ENCODE data around the gene EIF4G1. TPM values are rescaled to one million over a fixed set of nuclear protein-coding genes. Genes with fewer than 3 reads are reported as not detected.
"Not testable (repeated sequence)": the region's sequence is repeated elsewhere in the genome, so short reads cannot be mapped to it uniquely, and the experiment has no call there.

The EIF4G1 gene
- total RNA-seq, 1 donor: 288 TPM

GRCh38 chr3:184337399-184337714, 23.0 kb downstream of the EIF4G1 start, which contains the start of gene FAM131A:
TSS of gene FAM131A (plus strand) at chr3:184337600. CDS start at chr3:184337631, 31 bp downstream.
- peak within 1 kb of the TSS; percentile 75 for H3K4me3 ChIP-seq (ENCODE audit: low read depth, low read length)
- no peak for DNase-seq (ENCODE audit: low read depth)
- TF ChIP-seq, protein P1, sequence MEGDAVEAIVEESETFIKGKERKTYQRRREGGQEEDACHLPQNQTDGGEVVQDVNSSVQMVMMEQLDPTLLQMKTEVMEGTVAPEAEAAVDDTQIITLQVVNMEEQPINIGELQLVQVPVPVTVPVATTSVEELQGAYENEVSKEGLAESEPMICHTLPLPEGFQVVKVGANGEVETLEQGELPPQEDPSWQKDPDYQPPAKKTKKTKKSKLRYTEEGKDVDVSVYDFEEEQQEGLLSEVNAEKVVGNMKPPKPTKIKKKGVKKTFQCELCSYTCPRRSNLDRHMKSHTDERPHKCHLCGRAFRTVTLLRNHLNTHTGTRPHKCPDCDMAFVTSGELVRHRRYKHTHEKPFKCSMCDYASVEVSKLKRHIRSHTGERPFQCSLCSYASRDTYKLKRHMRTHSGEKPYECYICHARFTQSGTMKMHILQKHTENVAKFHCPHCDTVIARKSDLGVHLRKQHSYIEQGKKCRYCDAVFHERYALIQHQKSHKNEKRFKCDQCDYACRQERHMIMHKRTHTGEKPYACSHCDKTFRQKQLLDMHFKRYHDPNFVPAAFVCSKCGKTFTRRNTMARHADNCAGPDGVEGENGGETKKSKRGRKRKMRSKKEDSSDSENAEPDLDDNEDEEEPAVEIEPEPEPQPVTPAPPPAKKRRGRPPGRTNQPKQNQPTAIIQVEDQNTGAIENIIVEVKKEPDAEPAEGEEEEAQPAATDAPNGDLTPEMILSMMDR (IDR thresholded peaks at IDR 0.05; ENCODE audit: insufficient read depth, low read depth, low read length): no peak

DNA sequence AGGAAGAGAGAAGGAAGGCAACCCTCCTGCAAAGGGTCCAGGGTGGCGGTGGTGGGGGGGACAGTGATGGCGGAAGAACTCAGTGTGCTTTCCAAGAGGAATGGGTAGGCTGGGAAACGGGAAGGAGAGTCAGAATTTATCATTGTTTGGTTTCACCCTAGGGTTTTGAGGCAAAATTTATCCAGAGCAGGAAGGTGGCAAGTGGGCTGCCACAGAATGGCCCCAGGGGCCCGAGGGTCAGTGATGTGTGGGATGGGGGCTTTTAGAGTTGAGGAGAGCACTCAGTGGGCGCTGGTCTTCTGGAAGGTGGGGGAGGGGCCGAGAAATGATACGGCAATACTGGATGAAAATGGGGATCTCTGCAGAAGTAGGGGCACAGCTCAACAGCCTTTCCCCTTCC, 23.6 kb downstream of the EIF4G1 start:
- no peak for DNase-seq (ENCODE audit: low read depth)
- TF ChIP-seq, protein P1 (IDR thresholded peaks at IDR 0.05; ENCODE audit: insufficient read depth, low read depth, low read length): no peak
- no peak overlapping the region for H3K4me3 ChIP-seq (ENCODE audit: low read depth, low read length)

DNA sequence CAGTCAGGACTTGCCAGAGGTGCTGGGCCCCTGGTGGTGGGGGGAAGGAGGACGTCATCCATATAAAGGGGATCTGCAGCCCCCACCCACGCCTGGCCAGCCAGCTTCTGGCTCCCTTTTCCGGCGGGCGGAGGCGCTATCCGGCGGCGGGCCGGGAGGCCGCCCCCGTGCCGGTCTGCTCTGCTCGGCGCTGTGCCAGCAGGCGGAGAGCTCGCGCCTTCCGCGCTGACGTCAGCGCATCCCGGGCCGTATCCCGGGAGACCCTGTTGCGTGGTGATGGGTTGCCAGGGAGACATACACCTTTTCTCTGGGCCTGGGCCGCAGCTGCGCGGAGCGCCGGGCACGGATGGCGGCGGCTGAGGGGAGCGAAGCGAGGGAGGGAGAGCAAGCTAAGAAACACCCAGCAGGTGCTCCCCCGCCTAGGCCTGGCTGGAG, 24.1 kb downstream of the EIF4G1 start:
- DNase-seq (ENCODE audit: low read depth): peak; percentile 70
- TF ChIP-seq, protein P1 (IDR thresholded peaks at IDR 0.05; ENCODE audit: insufficient read depth, low read depth, low read length): peak; percentile 16
- peak overlapping the region; percentile 15 for H3K4me3 ChIP-seq (ENCODE audit: low read depth, low read length)

- TF ChIP-seq, protein P1 (IDR thresholded peaks at IDR 0.05; ENCODE audit: insufficient read depth, low read depth, low read length): no peak
- peak overlapping the region; percentile 15 for H3K4me3 ChIP-seq (ENCODE audit: low read depth, low read length)
- DNase-seq (ENCODE audit: low read depth): no peak
Observed at GRCh38 chr3:184339001-184339400, 24.6 kb downstream of the EIF4G1 start.

DNA sequence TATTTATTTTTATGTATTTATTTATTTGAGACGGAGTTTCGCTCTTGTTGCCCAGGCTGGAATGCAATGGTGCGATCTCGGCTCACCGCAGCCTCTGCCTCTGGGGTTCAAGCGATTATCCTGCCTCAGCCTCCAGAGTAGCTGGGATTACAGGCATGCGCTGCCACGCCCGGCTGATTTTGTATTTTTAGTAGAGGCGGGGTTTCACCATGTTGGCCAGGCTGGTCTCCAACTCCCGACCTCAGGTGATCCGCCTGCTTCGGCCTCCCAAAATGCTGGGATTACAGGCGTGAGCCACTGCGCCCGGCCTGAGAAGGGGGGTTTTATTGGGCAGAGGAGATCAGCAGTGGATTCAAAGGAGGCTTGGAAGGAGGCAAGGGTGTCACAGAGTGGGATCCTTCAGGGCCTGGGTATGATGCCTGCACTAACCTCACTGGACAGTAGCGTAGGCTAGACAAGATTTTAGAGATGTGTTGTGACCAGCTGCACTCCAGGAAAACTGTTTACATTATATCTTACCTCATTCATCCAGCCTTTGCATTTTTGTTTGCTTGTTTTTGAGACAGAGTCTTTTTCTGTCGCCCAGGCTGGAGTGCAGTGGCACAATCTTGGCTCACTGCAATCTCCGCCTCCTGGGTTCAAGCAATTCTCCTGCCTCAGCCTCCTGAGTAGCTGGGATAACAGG, 25.2 kb downstream of the EIF4G1 start:
- not testable (repeated sequence) for H3K4me3 ChIP-seq (ENCODE audit: low read depth, low read length)
- DNase-seq (ENCODE audit: low read depth): peak; percentile 54

- DNase-seq (ENCODE audit: low read depth): no peak
- TF ChIP-seq, protein P1 (IDR thresholded peaks at IDR 0.05; ENCODE audit: insufficient read depth, low read depth, low read length): no peak
- no peak overlapping the region for H3K4me3 ChIP-seq (ENCODE audit: low read depth, low read length)
Observed at GRCh38 chr3:184341925-184342324, 27.5 kb downstream of the EIF4G1 start.

DNA sequence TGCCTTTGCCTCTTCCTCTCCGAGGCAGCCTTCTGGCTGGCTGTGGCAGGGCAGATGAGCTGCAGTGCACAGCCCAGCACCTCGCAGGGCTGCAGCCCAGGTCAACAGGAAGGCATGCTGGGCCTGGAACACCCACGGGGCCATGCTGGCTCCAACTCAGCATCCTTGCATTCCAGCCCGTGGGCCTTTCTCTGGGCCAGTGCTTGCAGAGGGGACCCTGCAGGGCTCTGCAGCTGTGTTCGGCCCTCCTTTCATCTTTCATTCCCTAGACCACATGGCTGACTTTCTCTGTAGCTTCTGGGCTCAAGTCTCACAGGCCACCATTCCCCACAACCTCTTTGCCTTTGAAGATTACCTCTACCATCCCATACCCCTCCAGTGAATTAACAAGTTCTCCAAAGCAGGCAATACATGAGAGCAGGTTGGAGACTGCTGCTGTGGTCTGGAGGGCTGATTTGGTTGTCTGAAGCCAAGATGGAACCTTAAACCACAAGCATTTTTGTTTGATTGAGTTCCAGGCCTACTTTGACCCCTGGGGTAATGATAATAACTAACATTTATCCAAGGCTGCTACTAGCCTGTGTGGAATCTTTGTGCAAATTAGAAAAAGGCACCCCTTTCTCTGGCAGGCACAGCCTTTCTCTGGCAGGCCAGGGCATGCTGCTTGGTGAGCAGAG, 28.9 kb downstream of the EIF4G1 start:
- no peak for DNase-seq (ENCODE audit: low read depth)
- TF ChIP-seq, protein P1 (IDR thresholded peaks at IDR 0.05; ENCODE audit: insufficient read depth, low read depth, low read length): no peak
- H3K4me3 ChIP-seq (ENCODE audit: low read depth, low read length): no peak overlapping the region

All from fibroblast of villous mesenchyme (primary cell).